Measurements from ENCODE around the gene GNG13.
"Not testable (repeated sequence)": the region's sequence is repeated elsewhere in the genome, so short reads cannot be mapped to it uniquely, and the experiment has no call there.

GNG13 gene

DNA sequence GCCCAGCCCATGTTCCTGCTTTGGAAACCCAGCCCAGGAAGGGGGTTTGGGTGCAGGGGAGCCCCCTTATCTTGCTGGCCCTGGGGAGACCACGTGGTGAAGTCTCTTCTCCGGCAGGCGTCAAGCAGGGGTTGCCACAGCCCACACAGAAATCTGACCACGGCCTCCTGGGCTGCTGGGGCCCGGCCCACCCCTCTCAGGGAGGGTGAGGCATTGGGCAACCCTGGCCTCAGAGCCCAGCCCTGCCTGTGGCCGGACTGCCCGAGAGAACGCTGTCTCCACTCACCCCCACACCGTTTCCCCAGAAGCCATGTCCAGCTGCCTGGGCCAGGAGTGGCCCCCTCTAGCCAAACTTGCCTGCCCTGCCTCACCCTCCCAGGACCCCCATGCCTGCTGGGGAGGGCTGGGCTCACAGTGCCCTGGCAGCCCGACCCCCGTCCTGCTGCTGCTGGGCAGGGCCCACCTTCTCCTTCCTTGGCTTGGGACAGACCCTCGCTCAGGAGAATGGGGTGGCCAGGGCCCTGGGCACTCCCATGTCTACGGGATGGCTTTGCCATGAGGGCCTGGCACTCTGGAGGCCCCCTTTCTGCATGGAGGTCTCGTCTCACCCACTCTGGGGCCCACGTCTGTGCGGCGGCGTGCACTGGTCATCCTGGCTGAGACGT is 19.1 kb downstream of the GNG13 start:
- in situ Hi-C loops (cut with MboI; ENCODE audit: low sequenced_read_pairs), result no loop called here

DNA sequence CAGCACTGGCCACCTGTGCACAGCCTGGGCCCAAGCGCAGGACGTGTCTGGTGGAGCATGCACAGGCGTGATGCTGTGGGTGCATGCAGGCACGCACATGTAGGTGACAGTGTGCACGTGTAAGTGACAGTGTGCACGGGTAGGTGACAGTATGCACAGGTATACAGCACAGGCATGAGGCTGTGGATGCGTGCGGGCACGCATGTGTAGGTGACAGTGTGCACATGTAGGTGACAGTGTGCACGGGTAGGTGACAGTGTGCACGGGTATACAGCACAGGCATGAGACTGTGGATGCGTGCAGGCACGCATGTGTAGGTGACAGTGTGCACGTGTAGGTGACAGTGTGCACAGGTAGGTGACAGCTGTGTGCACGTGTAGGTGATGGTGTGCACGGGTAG is 20.2 kb downstream of the GNG13 start:
- in situ Hi-C loops (cut with MboI; ENCODE audit: low sequenced_read_pairs), result no loop called here

DNA sequence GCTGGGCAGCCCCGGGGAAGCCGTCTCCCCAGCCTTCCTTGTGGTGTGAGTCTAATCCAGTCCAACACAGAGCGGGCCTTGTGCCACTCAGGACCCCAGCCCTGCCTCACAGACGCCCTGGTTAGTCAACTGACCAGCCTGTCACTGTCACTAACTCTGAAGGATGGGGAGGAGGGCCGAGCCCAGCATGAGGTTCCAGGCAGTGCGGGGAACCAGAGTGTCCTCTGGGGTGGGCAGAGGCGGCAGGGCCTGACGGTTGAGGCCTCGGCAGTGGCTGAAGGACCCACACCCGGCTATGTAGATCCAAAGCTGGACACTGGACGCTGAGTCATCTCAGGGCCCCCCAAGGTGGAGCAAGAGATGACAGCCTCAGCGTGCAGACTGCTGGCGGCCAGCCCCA is 21.0 kb downstream of the GNG13 start:
- in situ Hi-C loops (cut with MboI; ENCODE audit: low sequenced_read_pairs), result no loop called here

DNA sequence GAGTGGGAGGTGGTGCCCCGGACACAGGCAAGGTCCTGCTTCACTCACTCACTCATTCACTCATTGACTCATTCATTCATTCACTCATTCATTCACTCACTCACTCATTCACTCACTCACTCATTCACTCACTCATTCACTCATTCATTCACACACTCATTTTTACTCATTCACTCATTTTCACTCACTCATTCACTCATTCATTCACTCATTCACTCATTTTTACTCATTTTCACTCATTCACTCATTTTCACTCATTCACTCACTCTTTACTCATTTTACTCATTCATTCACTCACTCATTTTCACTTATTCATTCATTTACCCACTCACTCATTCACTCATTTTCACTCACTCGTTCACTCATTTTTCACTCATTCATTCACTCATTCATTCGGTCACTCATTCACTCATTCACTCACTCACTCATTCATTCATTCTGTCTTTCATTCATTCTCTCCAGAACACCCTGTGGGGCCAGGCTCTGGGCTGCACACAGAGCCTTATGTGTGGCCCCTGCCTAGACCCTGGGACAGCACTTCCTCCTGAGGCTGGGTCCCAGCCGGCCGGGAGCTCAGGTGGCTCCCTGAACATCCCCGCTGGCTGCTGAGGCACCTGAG is 21.5 kb downstream of the GNG13 start:
- in situ Hi-C loops (cut with MboI; ENCODE audit: low sequenced_read_pairs), result no loop called here

DNA sequence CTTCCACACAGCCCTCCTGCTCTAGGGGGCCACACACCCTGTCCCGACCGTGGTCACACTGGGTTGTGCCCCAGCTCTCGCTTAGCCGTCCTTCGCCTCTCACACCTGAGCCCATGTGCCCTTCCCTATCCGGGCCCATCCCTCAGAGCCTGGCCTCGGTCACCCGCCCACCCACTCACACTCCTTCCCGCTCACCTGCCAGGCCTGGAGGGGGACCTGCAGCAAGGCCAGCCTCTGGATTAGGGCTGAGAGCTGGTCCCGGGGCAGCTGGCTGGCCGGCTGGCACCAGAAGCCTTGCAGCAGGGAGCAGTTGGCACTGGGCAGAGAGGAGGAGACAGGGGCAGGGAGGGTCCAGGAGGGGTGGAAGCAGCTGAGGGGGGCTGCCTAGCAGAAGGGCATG is 22.1 kb downstream of the GNG13 start:
- in situ Hi-C loops (cut with MboI; ENCODE audit: low sequenced_read_pairs), result no loop called here

DNA sequence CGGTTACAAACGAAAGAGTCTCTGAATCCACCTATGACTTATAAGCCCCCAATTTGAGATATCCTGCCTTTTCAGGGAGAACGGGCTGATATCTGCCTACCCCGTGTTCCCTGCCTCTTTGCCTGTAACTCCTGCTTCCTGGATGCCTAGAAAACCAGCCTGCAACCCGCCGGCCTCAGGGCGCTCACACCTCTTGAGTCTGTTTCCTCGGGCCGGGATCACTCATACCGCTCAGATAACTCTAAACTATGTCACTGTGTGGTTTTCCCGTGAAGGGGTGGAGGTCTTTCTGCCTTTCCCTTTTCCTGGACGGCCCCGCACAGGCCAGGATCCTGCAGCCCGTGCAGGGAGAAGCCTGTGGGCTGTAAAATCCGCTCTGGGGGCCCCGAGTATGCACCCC is 22.7 kb downstream of the GNG13 start:
- in situ Hi-C loops (cut with MboI; ENCODE audit: low sequenced_read_pairs), result no loop called here

DNA sequence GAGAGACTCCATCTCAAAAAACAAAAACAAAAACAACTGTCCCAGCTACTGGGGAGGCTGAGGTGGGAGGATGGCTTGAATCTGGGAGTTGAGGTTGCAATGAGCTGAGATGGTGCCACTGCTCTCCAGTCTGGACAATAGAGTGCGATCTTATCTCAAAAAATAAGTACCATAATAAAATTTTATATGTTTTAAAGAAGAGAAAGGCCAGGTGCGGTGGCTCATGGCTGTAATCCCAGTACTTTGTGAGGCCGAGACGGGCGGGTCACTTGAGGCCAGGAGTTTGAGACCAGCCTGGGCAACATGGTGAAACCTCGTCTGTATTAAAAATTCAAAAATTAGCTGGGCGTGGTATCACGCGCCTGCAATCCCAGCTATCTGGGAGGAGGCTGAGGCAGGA is 23.7 kb downstream of the GNG13 start:
- in situ Hi-C loops (cut with MboI; ENCODE audit: low sequenced_read_pairs), result no loop called here

DNA sequence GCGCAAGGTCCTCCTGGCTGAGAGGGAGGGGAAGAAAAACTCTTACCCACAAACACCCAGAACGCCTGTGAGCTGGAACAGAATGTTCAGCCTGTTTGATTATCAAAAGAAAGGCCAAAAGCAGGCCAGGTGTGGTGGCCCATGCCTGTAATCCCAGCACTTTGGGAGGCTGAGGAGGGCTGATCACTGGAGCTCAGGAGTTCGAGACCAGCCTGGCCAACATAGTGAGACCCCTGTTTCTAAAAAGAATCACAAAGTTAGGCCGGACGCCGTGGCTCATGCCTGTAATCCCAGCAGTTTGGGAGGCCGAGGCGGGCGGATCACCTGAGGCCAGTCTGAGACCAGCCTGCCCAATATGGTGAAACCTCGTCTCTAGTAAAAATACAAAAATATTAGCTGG is 24.2 kb downstream of the GNG13 start:
- in situ Hi-C loops (cut with MboI; ENCODE audit: low sequenced_read_pairs), result not testable (repeated sequence)

DNA sequence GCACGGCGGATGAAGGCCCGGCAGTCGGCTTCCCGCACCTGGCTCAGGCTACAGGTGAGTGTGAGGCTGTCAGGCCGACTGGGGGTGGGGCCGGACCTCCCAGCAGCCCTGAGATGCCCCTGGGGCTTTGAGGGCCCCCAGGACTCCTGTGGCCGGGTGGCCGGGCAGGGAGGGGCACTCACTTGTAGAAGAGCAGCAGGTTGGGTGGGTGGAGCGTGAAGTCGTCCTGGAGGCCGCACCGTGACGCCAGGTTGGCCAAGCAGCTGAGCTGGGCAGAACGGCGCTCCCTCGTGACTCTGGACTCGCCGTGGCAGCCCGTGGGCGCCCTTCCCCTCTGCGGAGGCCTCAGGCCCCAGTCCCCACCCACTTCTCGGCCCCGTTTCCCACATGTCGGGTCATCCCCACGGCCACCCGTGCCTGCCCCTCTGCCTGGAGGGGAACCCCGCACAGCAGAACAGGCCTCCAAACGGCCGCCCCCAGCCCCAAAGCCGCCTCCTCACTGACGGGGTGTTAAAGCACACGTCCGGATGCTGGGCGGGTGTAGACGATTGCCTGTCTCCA is 25.2 kb downstream of the GNG13 start:
- in situ Hi-C loops (cut with MboI; ENCODE audit: low sequenced_read_pairs), result no loop called here

DNA sequence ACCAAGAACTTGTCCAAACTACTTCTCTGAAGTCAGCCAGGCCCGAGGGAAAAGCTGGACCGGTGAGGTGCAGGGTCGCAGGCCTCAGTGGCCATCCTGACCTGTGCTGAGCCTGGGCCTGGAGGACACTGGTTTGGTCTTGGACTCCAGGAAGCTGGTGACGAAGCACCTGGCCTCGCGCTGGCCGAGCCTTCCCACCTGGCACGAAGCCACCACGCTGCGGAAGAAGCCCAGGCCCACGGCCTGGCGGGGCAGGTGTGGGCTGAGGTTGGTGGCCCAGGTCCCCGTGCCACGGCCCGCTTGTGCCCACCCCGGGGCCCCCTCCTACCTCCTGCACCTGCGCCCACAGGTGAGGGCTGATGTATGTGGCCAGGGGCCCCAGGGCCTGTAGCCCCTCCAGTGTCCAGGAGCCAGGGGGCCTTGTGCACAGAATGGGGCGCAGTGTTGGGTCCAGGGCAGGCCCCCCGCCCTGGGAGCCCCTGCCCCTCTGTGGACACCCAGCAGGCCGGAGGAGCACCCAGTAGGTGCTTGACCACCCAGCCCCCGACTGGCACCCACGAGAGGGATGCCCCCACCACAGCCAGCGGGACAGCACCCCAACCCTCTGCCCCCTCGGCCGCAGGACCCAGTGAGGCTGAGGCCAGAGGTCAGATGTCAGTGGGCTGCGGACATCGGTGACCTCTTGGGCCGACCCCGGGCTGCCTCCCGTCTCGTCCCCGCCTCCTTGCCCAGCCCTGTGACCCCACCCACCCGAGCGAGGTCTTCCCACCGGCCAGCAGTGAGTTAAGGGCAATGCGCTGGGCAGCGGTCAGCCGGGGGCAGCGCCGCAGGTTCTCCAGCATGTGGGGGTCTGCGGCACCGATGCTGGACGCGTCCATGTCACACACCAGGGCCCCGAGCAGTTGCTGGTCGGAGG is 26.2 kb downstream of the GNG13 start:
- in situ Hi-C loops (cut with MboI; ENCODE audit: low sequenced_read_pairs), result no loop called here

DNA sequence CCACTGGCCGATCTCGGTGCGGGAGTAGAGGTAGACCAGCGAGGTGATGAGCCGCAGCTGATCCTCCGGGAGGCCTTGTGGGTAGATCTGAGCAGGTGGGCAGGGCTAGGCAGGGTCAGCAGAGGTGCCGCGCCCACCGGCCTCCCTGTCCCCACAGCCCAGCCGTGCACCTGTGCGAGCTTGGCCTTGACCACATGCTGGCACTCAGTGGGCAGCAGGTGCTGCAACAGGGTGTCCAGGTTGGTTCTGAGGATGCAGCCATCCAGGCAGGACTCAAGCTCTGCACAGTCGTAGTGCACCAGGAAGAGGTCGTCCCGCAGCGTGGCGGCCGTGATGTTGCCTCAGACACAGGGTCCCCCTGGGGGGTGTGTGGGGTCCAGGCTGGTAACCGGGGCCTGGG is 27.6 kb downstream of the GNG13 start:
- in situ Hi-C loops (cut with MboI; ENCODE audit: low sequenced_read_pairs), result no loop called here

DNA sequence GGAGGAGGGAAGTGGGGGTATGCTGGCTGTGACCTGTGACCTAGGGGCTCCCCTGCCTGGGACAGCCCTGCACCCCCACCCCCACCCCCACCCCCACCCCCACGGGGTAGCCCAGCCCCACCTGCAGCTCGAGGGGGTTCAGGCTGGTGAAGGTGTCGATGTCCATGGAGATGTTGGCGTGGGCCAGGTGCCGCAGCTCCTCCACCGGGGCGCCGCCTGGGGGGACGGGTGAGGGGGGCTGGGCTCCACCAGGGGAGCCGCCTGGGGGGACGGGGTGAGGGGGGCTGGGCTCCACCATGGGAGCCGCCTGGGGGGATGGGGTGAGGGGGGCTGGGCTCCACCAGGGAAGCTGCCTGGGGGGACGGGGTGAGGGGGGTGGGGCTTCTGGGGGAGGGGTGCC is 30.1 kb downstream of the GNG13 start:
- in situ Hi-C loops (cut with MboI; ENCODE audit: low sequenced_read_pairs), result no loop called here

DNA sequence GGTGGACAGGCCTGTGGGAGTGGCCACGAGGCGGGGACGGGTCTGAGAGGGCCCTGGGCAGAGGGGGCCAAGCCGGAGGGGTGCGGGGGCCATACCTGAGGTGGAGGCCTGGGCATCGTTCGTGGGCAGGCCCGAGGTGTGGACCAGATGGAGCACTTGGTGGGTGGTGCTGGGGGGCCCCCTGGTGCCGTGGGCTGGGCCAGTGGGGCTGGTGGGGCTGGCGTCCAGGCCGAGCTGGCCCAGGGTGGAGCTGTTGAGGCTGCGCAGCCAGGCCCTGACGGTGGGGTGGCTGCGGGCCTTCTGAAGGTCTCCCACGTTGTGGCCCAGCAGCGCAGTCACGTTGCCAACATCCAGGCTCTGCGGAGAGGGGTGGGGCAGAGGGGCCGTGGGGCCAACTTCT is 30.6 kb downstream of the GNG13 start:
- in situ Hi-C loops (cut with MboI; ENCODE audit: low sequenced_read_pairs), result no loop called here

DNA sequence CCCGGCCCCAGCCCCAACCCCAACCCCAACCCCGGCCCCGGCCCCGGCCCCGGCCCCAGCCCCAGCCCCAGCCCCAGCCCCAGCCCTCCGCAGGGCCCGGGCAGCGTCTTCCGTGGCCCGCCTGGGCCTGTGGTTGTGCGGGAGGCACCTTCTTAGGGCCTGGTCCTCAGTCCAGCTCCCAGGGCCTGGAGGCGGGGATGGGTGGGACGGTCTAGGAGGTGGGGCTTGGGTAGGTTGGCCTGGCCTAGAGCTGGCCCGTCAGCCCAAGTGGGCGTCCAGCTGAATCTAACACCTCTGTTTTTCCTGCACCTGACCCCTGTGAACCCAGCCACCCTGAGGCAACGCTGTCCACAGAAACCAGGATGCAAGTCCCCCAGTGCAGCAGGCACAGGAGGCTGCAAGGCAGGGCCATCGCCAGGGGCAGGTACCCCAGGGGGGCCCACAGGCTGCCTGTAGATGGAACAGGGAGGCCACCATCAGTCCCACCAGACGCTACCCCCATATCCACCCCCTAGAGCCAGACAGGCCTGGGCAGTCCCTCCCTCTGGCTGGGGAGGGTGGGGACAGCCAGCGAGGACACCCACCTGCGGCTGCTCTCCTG is 31.2 kb downstream of the GNG13 start:
- in situ Hi-C loops (cut with MboI; ENCODE audit: low sequenced_read_pairs), result no loop called here

DNA sequence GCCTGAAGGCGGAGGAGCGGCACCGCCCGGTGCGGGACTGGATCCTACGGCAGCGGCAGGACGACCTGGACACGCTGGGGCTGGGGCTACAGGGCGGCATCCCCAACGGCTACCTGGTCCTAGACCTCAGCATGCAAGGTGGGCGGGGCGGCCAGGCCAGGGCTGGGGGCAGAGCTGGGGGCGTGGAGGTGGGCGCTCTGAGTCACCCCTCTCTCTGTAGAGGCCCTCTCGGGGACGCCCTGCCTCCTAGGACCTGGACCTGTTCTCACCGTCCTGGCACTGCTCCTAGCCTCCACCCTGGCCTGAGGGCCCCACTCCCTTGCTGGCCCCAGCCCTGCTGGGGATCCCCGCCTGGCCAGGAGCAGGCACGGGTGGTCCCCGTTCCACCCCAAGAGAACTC is 32.1 kb downstream of the GNG13 start:
- in situ Hi-C loops (cut with MboI; ENCODE audit: low sequenced_read_pairs), result no loop called here

DNA sequence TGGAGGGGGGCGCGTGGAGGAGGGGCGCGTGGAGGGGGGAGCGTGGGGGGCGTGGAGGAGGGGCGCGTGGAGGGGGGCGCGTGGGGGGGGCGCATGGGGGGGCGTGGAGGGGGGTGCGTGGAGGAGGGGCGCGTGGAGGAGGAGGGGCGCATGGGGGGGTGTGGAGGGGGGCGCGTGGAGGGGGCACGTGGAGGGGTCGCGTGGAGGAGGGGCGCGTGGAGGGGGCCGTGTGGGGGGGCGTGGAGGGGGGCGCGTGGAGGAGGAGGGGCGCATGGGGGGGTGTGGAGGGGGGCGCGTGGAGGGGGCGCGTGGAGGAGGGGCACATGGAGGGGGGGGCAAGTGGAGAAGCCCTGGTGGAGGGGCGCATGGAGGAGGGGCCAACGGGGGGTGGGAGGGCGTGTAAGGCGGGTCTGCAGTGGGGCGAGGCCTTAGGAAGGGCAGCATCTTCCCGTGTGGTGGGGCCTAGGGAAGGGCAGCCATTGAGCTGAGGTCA is 32.7 kb downstream of the GNG13 start:
- in situ Hi-C loops (cut with MboI; ENCODE audit: low sequenced_read_pairs), result no loop called here

DNA sequence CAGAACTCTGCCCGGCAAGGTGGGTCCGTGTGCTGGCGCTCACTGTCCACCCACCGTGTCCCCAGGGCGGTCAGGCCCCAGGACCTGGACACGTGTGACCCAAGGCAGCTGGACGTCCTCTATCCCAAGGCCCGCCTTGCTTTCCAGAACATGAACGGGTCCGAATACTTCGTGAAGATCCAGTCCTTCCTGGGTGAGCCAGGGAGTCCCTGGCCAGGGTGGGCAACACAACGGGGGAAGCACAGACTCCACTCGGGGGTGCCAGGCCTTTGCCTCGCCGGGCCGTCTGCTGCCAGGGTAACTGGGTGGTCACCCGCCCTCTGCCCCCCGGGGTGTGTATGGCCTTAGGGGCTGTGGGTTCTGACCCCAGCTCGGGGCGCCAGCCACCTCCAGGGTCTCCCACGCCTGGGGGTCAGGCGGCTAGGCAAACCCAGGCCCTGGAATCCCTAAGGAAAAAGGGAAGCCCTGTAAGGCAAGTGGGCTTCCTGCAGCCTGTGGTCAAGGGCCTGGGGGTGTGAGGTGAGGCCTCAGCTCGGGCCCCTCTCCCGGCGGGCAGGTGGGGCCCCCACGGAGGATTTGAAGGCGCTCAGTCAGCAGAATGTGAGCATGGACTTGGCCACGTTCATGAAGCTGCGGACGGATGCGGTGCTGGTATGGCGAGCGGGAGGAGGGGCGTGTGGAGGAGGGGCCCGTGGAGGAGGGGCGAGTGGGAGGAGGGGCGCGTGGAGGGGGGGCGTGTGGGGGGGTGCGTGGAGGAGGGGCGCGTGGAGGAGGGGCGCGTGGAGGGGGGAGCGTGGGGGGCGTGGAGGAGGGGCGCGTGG is 33.5 kb downstream of the GNG13 start:
- in situ Hi-C loops (cut with MboI; ENCODE audit: low sequenced_read_pairs), result no loop called here

DNA sequence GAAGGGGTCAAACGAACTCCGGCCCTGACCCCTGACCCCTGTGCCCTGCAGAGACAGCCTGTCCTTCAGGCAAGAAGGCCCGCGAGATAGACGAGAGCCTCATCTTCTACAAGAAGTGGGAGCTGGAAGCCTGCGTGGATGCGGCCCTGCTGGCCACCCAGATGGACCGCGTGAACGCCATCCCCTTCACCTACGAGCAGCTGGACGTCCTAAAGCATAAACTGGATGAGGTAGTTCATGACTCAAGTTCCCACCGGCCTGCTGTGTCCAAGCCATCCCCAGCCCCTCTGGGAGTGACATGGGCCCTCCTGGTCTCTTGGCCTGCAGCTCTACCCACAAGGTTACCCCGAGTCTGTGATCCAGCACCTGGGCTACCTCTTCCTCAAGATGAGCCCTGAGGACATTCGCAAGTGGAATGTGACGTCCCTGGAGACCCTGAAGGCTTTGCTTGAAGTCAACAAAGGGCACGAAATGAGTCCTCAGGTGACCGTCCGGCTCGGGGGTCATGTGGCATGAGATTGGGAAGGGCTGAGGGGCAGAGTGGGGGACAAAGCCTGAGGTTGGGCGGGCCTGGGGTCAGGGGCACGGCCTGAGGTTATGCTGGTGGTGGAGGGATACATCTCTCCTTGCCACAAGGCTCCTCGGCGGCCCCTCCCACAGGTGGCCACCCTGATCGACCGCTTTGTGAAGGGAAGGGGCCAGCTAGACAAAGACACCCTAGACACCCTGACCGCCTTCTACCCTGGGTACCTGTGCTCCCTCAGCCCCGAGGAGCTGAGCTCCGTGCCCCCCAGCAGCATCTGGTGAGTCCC is 34.3 kb downstream of the GNG13 start:
- in situ Hi-C loops (cut with MboI; ENCODE audit: low sequenced_read_pairs), result no loop called here

DNA sequence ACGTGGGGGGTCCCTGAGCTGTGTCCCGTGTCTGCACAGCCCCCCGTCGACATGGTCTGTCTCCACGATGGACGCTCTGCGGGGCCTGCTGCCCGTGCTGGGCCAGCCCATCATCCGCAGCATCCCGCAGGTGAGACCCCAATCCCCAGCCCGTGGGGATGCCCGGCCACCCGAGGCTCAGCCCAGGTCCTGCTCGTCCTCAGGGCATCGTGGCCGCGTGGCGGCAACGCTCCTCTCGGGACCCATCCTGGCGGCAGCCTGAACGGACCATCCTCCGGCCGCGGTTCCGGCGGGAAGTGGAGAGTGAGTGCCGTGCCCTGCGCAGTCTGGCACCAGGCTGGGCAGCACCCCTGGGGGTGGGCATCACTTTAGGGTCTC is 35.1 kb downstream of the GNG13 start:
- in situ Hi-C loops (cut with MboI; ENCODE audit: low sequenced_read_pairs), result no loop called here
